HFFc6 (cell line): ENCODE data around the gene NGB. TPM values are rescaled to one million over a fixed set of nuclear protein-coding genes. Genes with fewer than 3 reads are reported as not detected.

Experiments used
- DNase-seq: peaks from one replicate; pipeline ENCODE4 v3.0.0-alpha.2; 2018
- H3K27ac Mint-ChIP-seq: 2 replicates; pipeline ENCODE4 v1.8.0; 2020; ENCODE audit warnings: mild to moderate bottlenecking, mixed read lengths
- H3K27me3 Mint-ChIP-seq: 2 replicates; pipeline ENCODE4 v1.8.0; 2021; ENCODE audit warnings: mild to moderate bottlenecking, moderate library complexity, mixed read lengths; ENCODE audit not compliant: insufficient read depth
- H3K36me3 Mint-ChIP-seq: 2 replicates; pipeline ENCODE4 v1.8.0; 2021; ENCODE audit warnings: low read depth, mixed read lengths
- H3K4me1 Mint-ChIP-seq: 2 replicates; pipeline ENCODE4 v1.8.0; 2020; ENCODE audit warnings: low read depth, mixed read lengths
- H3K4me3 Mint-ChIP-seq: 2 replicates; pipeline ENCODE4 v1.8.0; 2020; ENCODE audit warnings: mild to moderate bottlenecking, moderate library complexity, mixed read lengths
- H3K9me3 Mint-ChIP-seq: 2 replicates; pipeline ENCODE4 v1.8.0; 2020; ENCODE audit warnings: mild to moderate bottlenecking, mixed read lengths
- CTCF ChIP-seq: fragments of 200-600 bp; sonication (generic); IDR thresholded peaks from 2 replicates; pipeline ENCODE4 v1.5.0; 2021; ENCODE audit warnings: antibody characterized with exemption, mild to moderate bottlenecking
- total RNA-seq, 6 experiments: library from RNA; stranded (reverse); fragmentation: NEBNext Ultra II Directional; extraction: Animal tissue kit (Norgen Biotek cat#: 25700); gene quantifications; 2 replicates in 1 of 6; 3 replicates in 5 of 6; pipeline ENCODE4 v1.2.3, GENCODE V29; 2021

The NGB gene
- total RNA-seq, 6 experiments from 2014 or later: not detected

DNA sequence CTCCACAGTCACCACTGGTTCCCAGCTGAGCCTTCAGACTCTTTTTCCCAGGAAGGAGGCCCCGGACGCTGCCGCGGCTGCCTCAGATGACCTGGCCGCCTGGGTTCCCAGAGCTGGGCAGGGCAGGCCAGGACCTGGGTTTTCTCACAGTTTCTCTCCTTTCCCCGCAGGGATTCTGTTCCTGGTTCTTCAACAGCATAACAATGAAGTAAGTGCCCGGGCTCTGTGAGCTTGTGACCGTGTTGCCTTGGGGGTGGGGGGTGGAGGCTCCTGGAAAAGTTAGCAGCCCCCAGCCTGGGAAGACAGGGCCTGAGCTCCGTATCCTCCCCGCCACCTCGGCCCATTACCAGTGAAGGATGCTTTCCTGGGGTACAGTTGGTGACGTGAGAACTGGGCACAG lies 45.8 kb downstream of the NGB start:
- peaks cover 37% of the 10 kb centered on the region for H3K27me3 Mint-ChIP-seq
- H3K4me3 Mint-ChIP-seq: no peak overlapping the region
- DNase-seq: no peak
- H3K36me3 Mint-ChIP-seq: no peaks in the 10 kb centered on the region
- H3K27ac Mint-ChIP-seq: no peak overlapping the region
- no peaks in the 10 kb centered on the region for H3K9me3 Mint-ChIP-seq
- H3K4me1 Mint-ChIP-seq: no peaks in the 10 kb centered on the region
- TF ChIP-seq CTCF: no peak

GRCh38 chr14:77224212-77224611 lies 46.8 kb downstream of the NGB start:
- H3K27me3 Mint-ChIP-seq: peaks cover 38% of the 10 kb centered on the region
- H3K27ac Mint-ChIP-seq: no peak overlapping the region
- H3K4me1 Mint-ChIP-seq: no peaks in the 10 kb centered on the region
- H3K9me3 Mint-ChIP-seq: no peaks in the 10 kb centered on the region
- no peak overlapping the region for H3K4me3 Mint-ChIP-seq
- TF ChIP-seq CTCF: no peak
- DNase-seq: no peak
- H3K36me3 Mint-ChIP-seq: no peaks in the 10 kb centered on the region

- Mint-ChIP-seq H3K4me1 (no peaks in the 10 kb centered on the region), H3K9me3 (no peaks in the 10 kb centered on the region), H3K36me3 (no peaks in the 10 kb centered on the region), H3K27me3 (peaks cover 31% of the 10 kb centered on the region), H3K27ac (no peak overlapping the region), H3K4me3 (no peak overlapping the region)
- TF ChIP-seq CTCF: no peak
- DNase-seq: no peak
Measured at GRCh38 chr14:77222546-77223225, 48.3 kb downstream of the NGB start.

DNA sequence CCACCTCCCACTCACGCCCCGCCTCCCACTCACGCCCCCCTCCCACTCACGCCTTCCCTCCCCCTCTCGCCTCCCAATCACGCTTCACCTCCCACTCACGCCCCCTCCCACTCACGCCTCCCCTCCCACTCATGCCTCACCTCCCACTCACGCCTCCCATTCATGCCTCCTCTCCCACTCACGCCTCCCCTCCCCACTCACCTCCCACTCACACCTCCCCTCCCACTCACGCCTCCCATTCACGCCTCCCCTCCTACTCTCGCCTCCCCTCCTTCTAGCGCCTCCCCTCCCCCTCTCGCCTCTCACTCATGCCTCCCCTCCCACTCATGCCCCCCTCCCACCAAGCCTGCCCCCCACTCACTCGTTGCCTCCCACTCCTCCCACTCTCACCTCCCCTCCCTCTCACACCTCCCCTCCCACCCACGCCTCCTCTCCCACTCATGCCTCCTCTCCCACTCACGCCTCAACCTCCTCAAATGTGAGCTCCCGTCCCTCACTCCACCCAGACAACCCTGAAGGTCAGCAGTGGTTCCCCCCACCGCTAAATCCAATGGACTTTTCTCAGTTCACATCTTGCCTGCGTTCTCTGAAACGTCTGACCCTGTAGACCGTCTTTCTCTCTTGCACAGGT lies 49.6 kb downstream of the NGB start:
- H3K27ac Mint-ChIP-seq: no peak overlapping the region
- H3K9me3 Mint-ChIP-seq: no peaks in the 10 kb centered on the region
- no peak for TF ChIP-seq CTCF
- H3K36me3 Mint-ChIP-seq: no peaks in the 10 kb centered on the region
- DNase-seq: no peak
- H3K27me3 Mint-ChIP-seq: peaks cover 28% of the 10 kb centered on the region
- no peak overlapping the region for H3K4me3 Mint-ChIP-seq
- no peaks in the 10 kb centered on the region for H3K4me1 Mint-ChIP-seq

- Mint-ChIP-seq H3K4me1 (no peaks in the 10 kb centered on the region), H3K9me3 (no peaks in the 10 kb centered on the region), H3K27ac (no peak overlapping the region), H3K4me3 (no peak overlapping the region), H3K36me3 (no peaks in the 10 kb centered on the region), H3K27me3 (peaks cover 26% of the 10 kb centered on the region)
- no peak for DNase-seq
- TF ChIP-seq CTCF: no peak
Measured at GRCh38 chr14:77220246-77221017, 50.6 kb downstream of the NGB start.
